Endothelial cell of umbilical vein (primary cell): ENCODE results near the gene FLG2. TPM values are rescaled to one million over a fixed set of nuclear protein-coding genes. Genes with fewer than 3 reads are reported as not detected.
"Not testable (repeated sequence)": the region's sequence is repeated elsewhere in the genome, so short reads cannot be mapped to it uniquely, and the experiment has no call there.

ENCODE experiments used
- BruUV-seq: library from RNA; stranded (reverse); fragments of 400-500 nt; replicated peaks from 2 replicates; lab custom pipeline; 2021; lab: Mats Ljungman, UMichigan
- CTCF ChIA-PET: fragments of 300-600, 350-600 bp; sonication (Branson Sonifier 250); formaldehyde crosslinking; loops from one replicate; lab custom pipeline; 2021; ENCODE audit warnings: antibody characterized with exemption, inconsistent platforms; lab: Charles Lee
- POLR2A ChIA-PET: fragments of 300-600, 350-600 bp; sonication (Branson Sonifier 250); formaldehyde crosslinking; loops from one replicate; lab custom pipeline; 2021; ENCODE audit warnings: antibody characterized with exemption, inconsistent platforms; lab: Charles Lee
- DNase-seq: peaks from one replicate; pipeline ENCODE4 v3.0.0-alpha.2; 2011; ENCODE audit warnings: low read depth, low spot score
- FAIRE-seq: peaks from 2 replicates; lab custom pipeline; 2011; peaks lifted over from hg19 to GRCh38; lab: Jason Lieb, UNC
- H2AFZ ChIP-seq: 2 replicates; pipeline ENCODE4 v1.6.0; 2012; ENCODE audit warnings: low read depth, low read length, control low read depth, inconsistent platforms
- H3K27ac ChIP-seq: 2 replicates; pipeline ENCODE4 v1.5.1; 2011; ENCODE audit warnings: low read depth, mild to moderate bottlenecking, control low read depth, low read length, moderate library complexity; ENCODE audit not compliant: insufficient read depth
- H3K27me3 ChIP-seq, 2 experiments: 2 replicates each; pipeline versions ENCODE4 v1.6.0 to v1.6.1; 2011; ENCODE audit warnings: low read length in 2 of 2, mixed read lengths in 1 of 2; ENCODE audit not compliant: control insufficient read depth in 2 of 2, insufficient read depth in 2 of 2
- H3K36me3 ChIP-seq, 2 experiments: 2 replicates in 1 of 2; 3 replicates in 1 of 2; pipeline ENCODE4 v1.5.1; 2011; ENCODE audit warnings: low read length in 2 of 2, mild to moderate bottlenecking in 1 of 2, moderate library complexity in 1 of 2; ENCODE audit not compliant: control insufficient read depth in 2 of 2, insufficient read depth in 2 of 2; ENCODE audit errors: extremely low read depth in 1 of 2
- H3K4me1 ChIP-seq: 3 replicates; pipeline ENCODE4 v1.5.1; 2011; ENCODE audit warnings: mild to moderate bottlenecking, low read length; ENCODE audit not compliant: control insufficient read depth, insufficient read depth; ENCODE audit errors: extremely low read depth
- H3K4me2 ChIP-seq: 2 replicates; pipeline ENCODE4 v1.6.1; 2011; ENCODE audit warnings: low read length, control low read depth, mixed read lengths; ENCODE audit not compliant: insufficient read depth
- H3K4me3 ChIP-seq, 3 experiments: fragments of 200-600 bp in 1 of 3; sonication (generic), shearing (Covaris generic) in 1 of 3; replicated peaks in 1 of 3; 2 replicates each; pipeline ENCODE4 v1.5.1; 2011 to 2016; ENCODE audit warnings: control low read depth in 3 of 3, low read length in 3 of 3, mild to moderate bottlenecking in 2 of 3, inconsistent platforms in 1 of 3, low read depth in 1 of 3, moderate library complexity in 1 of 3; ENCODE audit not compliant: insufficient read depth in 1 of 3
- H3K79me2 ChIP-seq: 2 replicates; pipeline ENCODE4 v1.6.0; 2012; ENCODE audit warnings: low read length, inconsistent platforms; ENCODE audit not compliant: control insufficient read depth, insufficient read depth
- H3K9ac ChIP-seq: replicated peaks from 2 replicates; pipeline ENCODE3; 2011; ENCODE audit warnings: low read length, control low read depth; ENCODE audit not compliant: insufficient read depth; ENCODE audit errors: extremely low read depth
- H3K9me1 ChIP-seq: replicated peaks from 3 replicates; pipeline ENCODE4 v1.6.0; 2011; ENCODE audit warnings: mild to moderate bottlenecking, low read length; ENCODE audit not compliant: control insufficient read depth, insufficient read depth; ENCODE audit errors: extremely low read depth
- H3K9me3 ChIP-seq: replicated peaks from 2 replicates; pipeline ENCODE4 v1.5.1; 2012; ENCODE audit warnings: low read length, inconsistent platforms; ENCODE audit not compliant: control insufficient read depth, insufficient read depth
- H4K20me1 ChIP-seq: replicated peaks from 2 replicates; pipeline ENCODE3; 2011; ENCODE audit warnings: mild to moderate bottlenecking, low read length; ENCODE audit not compliant: control insufficient read depth, insufficient read depth; ENCODE audit errors: extremely low read depth
- EZH2 ChIP-seq: IDR thresholded peaks from 2 replicates; pipeline ENCODE4 v1.6.1; 2012; ENCODE audit warnings: borderline replicate concordance, low read depth, mild to moderate bottlenecking, moderate library complexity, low read length, inconsistent platforms; ENCODE audit not compliant: severe bottlenecking
- FOS ChIP-seq: IDR thresholded peaks from 2 replicates; pipeline ENCODE4 v1.6.1; 2011; ENCODE audit warnings: mild to moderate bottlenecking, low read length, moderate library complexity, borderline replicate concordance; ENCODE audit not compliant: insufficient read depth
- GATA2 ChIP-seq: IDR thresholded peaks from 2 replicates; pipeline ENCODE4 v1.7.0; 2011; ENCODE audit warnings: low read depth, mild to moderate bottlenecking, moderate library complexity, mixed read lengths, low read length; ENCODE audit not compliant: insufficient read length, insufficient read depth
- JUN ChIP-seq: IDR thresholded peaks from 2 replicates; pipeline ENCODE4 v1.6.1; 2011; ENCODE audit warnings: borderline replicate concordance, low read depth; ENCODE audit not compliant: insufficient read length, insufficient read depth
- MYC ChIP-seq: IDR thresholded peaks from one replicate; pipeline ENCODE4 v1.6.1; 2011; ENCODE audit warnings: mild to moderate bottlenecking, low read depth, low read length
- POLR2A ChIP-seq: IDR thresholded peaks from 2 replicates; pipeline ENCODE4 v1.6.1; 2012; ENCODE audit warnings: low read depth, mild to moderate bottlenecking, control low read depth, low read length
- POLR2AphosphoS5 ChIP-seq: IDR thresholded peaks from 2 replicates; pipeline ENCODE4 v1.6.1; 2012; ENCODE audit warnings: low read depth, mild to moderate bottlenecking, control low read depth, low read length, moderate library complexity; ENCODE audit not compliant: insufficient read depth
- dilution Hi-C: fragments of 300-500 bp; cut with MboI; formaldehyde crosslinking; loops from one replicate; pipeline ENCODE4 v1.15.0; 2019; ENCODE audit warnings: low sequenced_read_pairs; ENCODE audit not compliant: extremely low pct_ligation_motif_present
- intact Hi-C: fragments of 100-400 bp; cut with micrococcal nuclease; formaldehyde crosslinking; loops from one replicate; pipeline ENCODE4 v1.10.0; 2022
- polyA plus RNA-seq, 4 experiments: library from polyadenylated mRNA; depleted of rRNA in 3 of 4; stranded (reverse) in 3 of 4; unstranded in 1 of 4; fragments of >200 nt; gene quantifications; 2 replicates each; pipeline versions ENCODE4 v1.2.1 to v1.2.3, GENCODE V29; 2011 to 2012; ENCODE audit warnings: missing spikeins in 1 of 4
- total RNA-seq: library from RNA; stranded (reverse); gene quantifications from 2 replicates; pipeline ENCODE4 v1.2.3, GENCODE V29; 2021
- TF ChIP-seq, protein P1 (sequence below), 2 donors: IDR thresholded peaks; 1 replicate in 1 of 2; 2 replicates in 1 of 2; pipeline ENCODE4 v1.5.1; 2011; ENCODE audit warnings: low read length in 2 of 2, mild to moderate bottlenecking in 2 of 2, moderate library complexity in 2 of 2, control low read depth in 1 of 2, inconsistent platforms in 1 of 2, low read depth in 1 of 2; ENCODE audit not compliant: insufficient read depth in 1 of 2; ENCODE audit errors: extremely low read depth in 1 of 2
- TF ChIP-seq, protein P2 (sequence below): IDR thresholded peaks from 2 replicates; pipeline ENCODE4 v1.6.1; 2011; ENCODE audit not compliant: insufficient read depth, insufficient read length

Gene FLG2
- total and polyA plus RNA-seq, 2 donors (not counting 3 experiments of a cell fraction or from before 2014, with no cell fraction given): not detected

DNA sequence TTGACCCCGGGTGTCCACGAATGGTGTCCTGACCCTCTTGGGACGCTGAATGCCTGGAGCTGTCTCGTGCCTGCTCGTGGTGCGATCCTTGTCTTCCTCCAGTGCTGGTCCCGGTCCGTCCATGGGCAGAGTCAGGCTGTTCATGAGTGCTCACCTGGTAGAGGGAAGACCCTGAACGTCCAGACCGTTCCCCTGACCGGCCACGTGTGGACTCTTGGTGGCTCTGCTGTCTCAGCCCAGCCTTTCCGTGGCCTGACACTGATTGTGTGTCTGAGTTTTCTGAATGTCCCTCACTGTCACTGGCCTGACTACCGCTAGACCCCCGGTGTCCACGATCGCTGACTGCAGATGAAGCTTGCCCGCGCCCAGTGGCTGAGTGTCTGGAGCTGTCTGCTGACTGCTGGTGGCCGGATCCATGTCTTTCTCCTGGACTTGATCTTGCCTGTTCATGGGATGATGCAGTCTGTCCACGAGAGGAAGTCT is 46.4 kb downstream of the FLG2 start:
- Histone ChIP-seq H3K9me3 (no peaks in the 10 kb centered on the region), H3K27me3 (no peaks in the 10 kb centered on the region), H3K9me1 (no peaks in the 10 kb centered on the region), H3K9ac (no peak overlapping the region), H3K27ac (no peak overlapping the region), H2AFZ (no peak overlapping the region), H4K20me1 (no peaks in the 10 kb centered on the region), H3K79me2 (no peaks in the 10 kb centered on the region), H3K4me1 (no peaks in the 10 kb centered on the region), H3K36me3 (no peaks in the 10 kb centered on the region), H3K4me3 (no peak overlapping the region), H3K4me2 (no peak overlapping the region)
- TF ChIP-seq, protein P1, sequence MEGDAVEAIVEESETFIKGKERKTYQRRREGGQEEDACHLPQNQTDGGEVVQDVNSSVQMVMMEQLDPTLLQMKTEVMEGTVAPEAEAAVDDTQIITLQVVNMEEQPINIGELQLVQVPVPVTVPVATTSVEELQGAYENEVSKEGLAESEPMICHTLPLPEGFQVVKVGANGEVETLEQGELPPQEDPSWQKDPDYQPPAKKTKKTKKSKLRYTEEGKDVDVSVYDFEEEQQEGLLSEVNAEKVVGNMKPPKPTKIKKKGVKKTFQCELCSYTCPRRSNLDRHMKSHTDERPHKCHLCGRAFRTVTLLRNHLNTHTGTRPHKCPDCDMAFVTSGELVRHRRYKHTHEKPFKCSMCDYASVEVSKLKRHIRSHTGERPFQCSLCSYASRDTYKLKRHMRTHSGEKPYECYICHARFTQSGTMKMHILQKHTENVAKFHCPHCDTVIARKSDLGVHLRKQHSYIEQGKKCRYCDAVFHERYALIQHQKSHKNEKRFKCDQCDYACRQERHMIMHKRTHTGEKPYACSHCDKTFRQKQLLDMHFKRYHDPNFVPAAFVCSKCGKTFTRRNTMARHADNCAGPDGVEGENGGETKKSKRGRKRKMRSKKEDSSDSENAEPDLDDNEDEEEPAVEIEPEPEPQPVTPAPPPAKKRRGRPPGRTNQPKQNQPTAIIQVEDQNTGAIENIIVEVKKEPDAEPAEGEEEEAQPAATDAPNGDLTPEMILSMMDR (IDR thresholded peaks at IDR 0.05; ENCODE audit: extremely low read depth in 1 of 2, insufficient read depth in 1 of 2, low read depth in 1 of 2, low read length in 2 of 2): no peak
- TF ChIP-seq POLR2AphosphoS5 (no peak), MYC (no peak), FOS (no peak), POLR2A (no peak), GATA2 (no peak), JUN (no peak), EZH2 (no peak)
- TF ChIP-seq, protein P2, sequence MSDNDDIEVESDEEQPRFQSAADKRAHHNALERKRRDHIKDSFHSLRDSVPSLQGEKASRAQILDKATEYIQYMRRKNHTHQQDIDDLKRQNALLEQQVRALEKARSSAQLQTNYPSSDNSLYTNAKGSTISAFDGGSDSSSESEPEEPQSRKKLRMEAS: no peak
- BruUV-seq: no TSS peak
- intact Hi-C loops: no loop called here
- DNase-seq (no peak), FAIRE-seq (no peak)
- ChIA-PET POLR2A (no interaction called here), CTCF (no interaction called here)
- dilution Hi-C loops: no loop called here

- POLR2A ChIA-PET, H3K27ac ChIP-seq, dilution Hi-C loops, H3K9ac ChIP-seq, H3K9me3 ChIP-seq, H4K20me1 ChIP-seq, DNase-seq, intact Hi-C loops, CTCF ChIA-PET, H2AFZ ChIP-seq, H3K27me3 ChIP-seq, H3K9me1 ChIP-seq, FAIRE-seq, H3K4me1 ChIP-seq, H3K4me2 ChIP-seq, H3K36me3 ChIP-seq, H3K79me2 ChIP-seq, BruUV-seq, H3K4me3 ChIP-seq: not testable (repeated sequence)
These were observed 47.6 kb downstream of the FLG2 start for GRCh38 chr1:152312169-152312568.
